K562 (cell line): ENCODE measurements around the gene GRHPR. TPM values are rescaled to one million over a fixed set of nuclear protein-coding genes. Genes with fewer than 3 reads are reported as not detected.

Experiments
- ATAC-seq: fragments of 200-7000 bp; cut with Tn5 transposase; 3 replicates; pipeline ENCODE4 v1.9.1; 2020; ENCODE audit warnings: moderate library complexity
- BruUV-seq: library from RNA; stranded (reverse); fragments of 400-500 nt; replicated peaks from 2 replicates; lab custom pipeline; 2021; lab: Mats Ljungman, UMichigan
- CTCF ChIA-PET: fragments of 300-600 bp; formaldehyde crosslinking; extraction: SDS; loops from one replicate; lab custom pipeline; 2021; ENCODE audit warnings: low intra/inter-chr PET ratio; lab: Yijun Ruan, JAX
- POLR2A ChIA-PET: fragments of 300-600, 350-650 bp; sonication (Branson Sonifier 250); formaldehyde crosslinking; extraction: SDS; loops from one replicate; lab custom pipeline; 2021; ENCODE audit warnings: antibody characterized with exemption, inconsistent platforms; lab: Yijun Ruan, JAX
- DNase-seq, 4 experiments: peaks; one replicate each; pipeline versions ENCODE4 v3.0.0 to v3.0.0-alpha.2; 2011 to 2018; ENCODE audit warnings: low spot score in 3 of 4, mixed read lengths in 3 of 4; ENCODE audit errors: extremely low read depth in 1 of 4
- FAIRE-seq: peaks from 2 replicates; lab custom pipeline; 2011; peaks lifted over from hg19 to GRCh38; lab: Jason Lieb, UNC
- H2AFZ ChIP-seq: 2 replicates; pipeline ENCODE4 v1.6.0; 2011; ENCODE audit warnings: low read depth, low read length, control low read depth, inconsistent platforms
- H3K27ac ChIP-seq: fragments of 200-600 bp; 3 replicates; pipeline ENCODE4 v1.8.0; 2011; ENCODE audit warnings: low read depth, mild to moderate bottlenecking, control low read depth, inconsistent platforms, low read length, moderate library complexity, mixed read lengths; ENCODE audit errors: extremely low read depth
- H3K27me3 ChIP-seq, 2 experiments: fragments of 300-600 bp in 1 of 2; 2 replicates in 1 of 2; 3 replicates in 1 of 2; pipeline versions ENCODE4 v1.6.0 to v1.8.0; 2011; ENCODE audit warnings: inconsistent platforms in 2 of 2, low read length in 2 of 2, mild to moderate bottlenecking in 1 of 2, mixed read lengths in 1 of 2, moderate library complexity in 1 of 2; ENCODE audit not compliant: control insufficient read depth in 2 of 2, insufficient read depth in 2 of 2
- H3K36me3 ChIP-seq: fragments of 300-600 bp; 3 replicates; pipeline ENCODE4 v1.8.0; 2011; ENCODE audit warnings: mild to moderate bottlenecking, low read length, inconsistent platforms; ENCODE audit not compliant: control insufficient read depth, insufficient read depth
- H3K4me1 ChIP-seq, 2 experiments: fragments of 200-600 bp in 1 of 2; replicated peaks in 1 of 2; 2 replicates in 1 of 2; 3 replicates in 1 of 2; pipeline versions ENCODE4 v1.5.1 to v1.8.0; 2011; ENCODE audit warnings: inconsistent platforms in 2 of 2, low read length in 2 of 2, mild to moderate bottlenecking in 1 of 2, mixed read lengths in 1 of 2, moderate library complexity in 1 of 2; ENCODE audit not compliant: control insufficient read depth in 2 of 2, insufficient read depth in 2 of 2
- H3K4me2 ChIP-seq: 2 replicates; pipeline ENCODE4 v1.6.1; 2011; ENCODE audit warnings: low read length, control low read depth, inconsistent platforms, mixed read lengths; ENCODE audit not compliant: insufficient read depth
- H3K4me3 ChIP-seq: fragments of 200-600 bp; sonication (generic), shearing (Covaris generic); 2 replicates; pipeline ENCODE4 v1.5.1; 2016; ENCODE audit warnings: control low read depth, inconsistent platforms
- H3K79me2 ChIP-seq: fragments of 200-600 bp; 3 replicates; pipeline ENCODE4 v1.8.0; 2011; ENCODE audit warnings: low read length, inconsistent platforms; ENCODE audit not compliant: control insufficient read depth, insufficient read depth
- H3K9ac ChIP-seq, 2 experiments: 2 replicates each; pipeline versions ENCODE4 v1.6.0 to v1.6.1; 2011; ENCODE audit warnings: low read depth in 2 of 2, low read length in 2 of 2, control low read depth in 1 of 2, inconsistent platforms in 1 of 2, mild to moderate bottlenecking in 1 of 2, mixed read lengths in 1 of 2; ENCODE audit not compliant: insufficient read depth in 1 of 2
- H3K9me1 ChIP-seq: one replicate; pipeline ENCODE4 v1.6.0; 2011; ENCODE audit warnings: inconsistent platforms, mild to moderate bottlenecking, low read length, moderate library complexity; ENCODE audit not compliant: control insufficient read depth, insufficient read depth
- H3K9me3 ChIP-seq: replicated peaks from 2 replicates; pipeline ENCODE4 v1.5.1; 2011; ENCODE audit warnings: low read depth, low read length, inconsistent platforms; ENCODE audit not compliant: control insufficient read depth, insufficient read depth
- H4K20me1 ChIP-seq: replicated peaks from 2 replicates; pipeline ENCODE4 v1.6.1; 2011; ENCODE audit warnings: low read length, inconsistent platforms, mixed read lengths; ENCODE audit not compliant: control insufficient read depth, insufficient read depth
- ATF1 ChIP-seq, 2 experiments: fragments of 450-650 bp in 1 of 2; IDR thresholded peaks; 2 replicates each; pipeline ENCODE4 v1.6.1; 2016; ENCODE audit warnings: missing compliant biosample characterization in 1 of 2, missing genetic modification characterization in 1 of 2
- HDAC2 ChIP-seq: fragments of 450-650 bp; IDR thresholded peaks from 2 replicates; pipeline ENCODE4 v1.6.1; 2016; ENCODE audit warnings: mild to moderate bottlenecking
- KLF1 ChIP-seq: fragments of 450-650 bp; IDR thresholded peaks from 2 replicates; pipeline ENCODE4 v1.6.1; 2016; ENCODE audit warnings: missing genetic modification characterization, missing compliant biosample characterization
- NR3C1 ChIP-seq: sonication (generic); formaldehyde crosslinking; IDR thresholded peaks from 2 replicates; pipeline ENCODE4 v1.8.1; 2022; ENCODE audit warnings: missing genetic modification reagents
- PCBP1 ChIP-seq: fragments of 200-400 bp; formaldehyde crosslinking; IDR thresholded peaks from 2 replicates; pipeline ENCODE4 v1.6.1; 2018; ENCODE audit warnings: mild to moderate bottlenecking, low read depth, low read length; ENCODE audit not compliant: poor library complexity, severe bottlenecking
- SREBF1 ChIP-seq: fragments of 150-350 bp; IDR thresholded peaks from 2 replicates; pipeline ENCODE4 v1.6.1; 2014; ENCODE audit warnings: antibody characterized with exemption, low read depth, low read length, borderline replicate concordance
- XRCC5 ChIP-seq: fragments of 200-400 bp; formaldehyde crosslinking; IDR thresholded peaks from 2 replicates; pipeline ENCODE4 v1.6.1; 2017; ENCODE audit warnings: low read depth, mild to moderate bottlenecking, low read length
- ZBED1 ChIP-seq: IDR thresholded peaks from 2 replicates; pipeline ENCODE4 v1.6.1; 2014
- ZNF785 ChIP-seq: fragments of 250-450 bp; sonication (Bioruptor Pico); IDR thresholded peaks from 2 replicates; pipeline ENCODE4 v1.4.0; 2020; ENCODE audit warnings: mild to moderate bottlenecking
- WGBS: fragments of 100-300 bp; shearing (Covaris generic); methylation state at CpG from one replicate; pipeline ENCODE4 v1.1.6; 2016; ENCODE audit warnings: low coverage, mixed read lengths; ENCODE audit not compliant: insufficient coverage; ENCODE audit errors: missing lambda C conversion rate; 5-methylcytosine and 5-hydroxymethylcytosine counted together
- in situ Hi-C: fragments of 300-500 bp; cut with MboI; formaldehyde crosslinking; loops from 4 replicates; pipeline ENCODE4 v1.15.0; 2018; ENCODE audit warnings: inconsistent platforms, mixed read lengths
- intact Hi-C: fragments of 100-400 bp; cut with micrococcal nuclease; formaldehyde crosslinking; loops from 2 replicates; pipeline ENCODE4 v1.14.2; 2022
- polyA plus RNA-seq, 8 experiments: library from polyadenylated mRNA; depleted of rRNA in 4 of 8; stranded (reverse) in 5 of 8; unstranded in 3 of 8; fragments of >200 nt; fragmentation: Nextera tagmentation in 2 of 8; fragmentation: Illumina TruSeq in 1 of 8; extraction: Ambion mirVana in 2 of 8; extraction: Trizol in 1 of 8; gene quantifications; 2 replicates each; pipeline versions ENCODE4 v1.2.1 to v1.2.3, GENCODE V29; 2011 to 2014; ENCODE audit warnings: inconsistent platforms in 1 of 8, missing spikeins in 1 of 8
- total RNA-seq, 7 experiments: library from RNA; depleted of rRNA in 6 of 7; stranded (reverse); fragments of >200 nt in 6 of 7; fragmentation: Illumina TruSeq in 2 of 7; extraction: Trizol in 2 of 7; gene quantifications; 2 replicates each; pipeline versions ENCODE4 v1.2.1 to v1.2.3, GENCODE V29; 2011 to 2021; ENCODE audit warnings: low replicate concordance in 1 of 7
- TF ChIP-seq, protein P1 (sequence below), 2 experiments: IDR thresholded peaks; 2 replicates each; pipeline ENCODE4 v1.6.1; 2012; ENCODE audit warnings: improper control_type of control experiment in 2 of 2, low read depth in 2 of 2, low read length in 2 of 2, borderline replicate concordance in 1 of 2
- TF ChIP-seq, protein P2 (sequence below): fragments of 250-450 bp; sonication (Bioruptor Pico); IDR thresholded peaks from 2 replicates; pipeline ENCODE4 v1.5.0; 2021; ENCODE audit warnings: mild to moderate bottlenecking, moderate library complexity
- TF ChIP-seq, protein P3 (sequence below): fragments of 250-450 bp; sonication (Bioruptor Pico); IDR thresholded peaks from 2 replicates; pipeline ENCODE4 v1.5.1; 2021; ENCODE audit warnings: mild to moderate bottlenecking

GRHPR gene
- total and polyA plus RNA-seq, 9 of the 15 experiments (the other 6 are each of a cell fraction or from before 2014, with no cell fraction given), result 38.9 to 144 (median 120) TPM

DNA sequence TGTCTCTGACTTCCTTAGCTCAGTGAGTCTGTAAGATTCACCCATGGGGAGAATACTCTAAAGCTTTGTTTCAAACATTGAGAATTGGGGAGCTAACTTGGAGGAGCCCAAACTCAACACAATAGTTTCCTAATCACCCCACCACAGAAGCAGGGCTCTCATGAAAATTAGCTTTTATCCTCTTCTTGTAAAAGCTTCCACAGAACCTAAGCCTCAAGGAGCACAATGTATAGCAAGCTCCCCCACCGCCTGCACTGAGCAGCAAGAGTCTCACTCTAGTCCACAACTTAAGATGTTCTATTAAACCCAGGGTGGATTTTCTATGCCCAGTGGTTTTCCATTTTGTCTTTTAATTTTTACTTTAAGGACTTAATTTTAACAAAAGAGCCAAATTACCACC is 48.9 kb upstream of the GRHPR start:
- Histone ChIP-seq H3K27me3 (peaks cover 4 to 17% of the 10 kb centered on the region in 2 experiments; a peak in 3 of 5 replicates), H3K9ac (no peak overlapping the region), H3K4me2 (no peak overlapping the region), H3K9me1 (no peaks in the 10 kb centered on the region), H3K4me3 (no peak overlapping the region), H3K36me3 (no peaks in the 10 kb centered on the region), H3K27ac (no peak overlapping the region), H3K79me2 (no peaks in the 10 kb centered on the region), H4K20me1 (no peaks in the 10 kb centered on the region), H3K9me3 (no peaks in the 10 kb centered on the region), H3K4me1 (peaks cover 5% of the 10 kb centered on the region in 2 experiments; a peak in 3 of 5 replicates), H2AFZ (no peak overlapping the region)
- no TSS peak for BruUV-seq
- no peak for DNase-seq
- POLR2A ChIA-PET, result interaction anchor here (0.7 to 1.3 kb wide), 2 partner anchors 63 to 294 kb away, joined by 3 to 5 read pairs; no protein-coding TSS in a partner anchor
- 39% methylated on average over 1 of the region's 1 CpG for WGBS
- in situ Hi-C loops, result no loop called here
- CTCF ChIA-PET, result no interaction called here
- no peak for ATAC-seq
- intact Hi-C loops, result no loop called here
- no peak for FAIRE-seq
- no peak for TF ChIP-seq HDAC2
- TF ChIP-seq, protein P1, sequence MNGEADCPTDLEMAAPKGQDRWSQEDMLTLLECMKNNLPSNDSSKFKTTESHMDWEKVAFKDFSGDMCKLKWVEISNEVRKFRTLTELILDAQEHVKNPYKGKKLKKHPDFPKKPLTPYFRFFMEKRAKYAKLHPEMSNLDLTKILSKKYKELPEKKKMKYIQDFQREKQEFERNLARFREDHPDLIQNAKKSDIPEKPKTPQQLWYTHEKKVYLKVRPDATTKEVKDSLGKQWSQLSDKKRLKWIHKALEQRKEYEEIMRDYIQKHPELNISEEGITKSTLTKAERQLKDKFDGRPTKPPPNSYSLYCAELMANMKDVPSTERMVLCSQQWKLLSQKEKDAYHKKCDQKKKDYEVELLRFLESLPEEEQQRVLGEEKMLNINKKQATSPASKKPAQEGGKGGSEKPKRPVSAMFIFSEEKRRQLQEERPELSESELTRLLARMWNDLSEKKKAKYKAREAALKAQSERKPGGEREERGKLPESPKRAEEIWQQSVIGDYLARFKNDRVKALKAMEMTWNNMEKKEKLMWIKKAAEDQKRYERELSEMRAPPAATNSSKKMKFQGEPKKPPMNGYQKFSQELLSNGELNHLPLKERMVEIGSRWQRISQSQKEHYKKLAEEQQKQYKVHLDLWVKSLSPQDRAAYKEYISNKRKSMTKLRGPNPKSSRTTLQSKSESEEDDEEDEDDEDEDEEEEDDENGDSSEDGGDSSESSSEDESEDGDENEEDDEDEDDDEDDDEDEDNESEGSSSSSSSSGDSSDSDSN (IDR thresholded peaks at IDR 0.05; ENCODE audit: borderline replicate concordance in 1 of 2, low read depth in 2 of 2, low read length in 2 of 2), result no peak
- no peak for TF ChIP-seq PCBP1
- TF ChIP-seq KLF1 (tag), result no peak
- TF ChIP-seq, protein P2, sequence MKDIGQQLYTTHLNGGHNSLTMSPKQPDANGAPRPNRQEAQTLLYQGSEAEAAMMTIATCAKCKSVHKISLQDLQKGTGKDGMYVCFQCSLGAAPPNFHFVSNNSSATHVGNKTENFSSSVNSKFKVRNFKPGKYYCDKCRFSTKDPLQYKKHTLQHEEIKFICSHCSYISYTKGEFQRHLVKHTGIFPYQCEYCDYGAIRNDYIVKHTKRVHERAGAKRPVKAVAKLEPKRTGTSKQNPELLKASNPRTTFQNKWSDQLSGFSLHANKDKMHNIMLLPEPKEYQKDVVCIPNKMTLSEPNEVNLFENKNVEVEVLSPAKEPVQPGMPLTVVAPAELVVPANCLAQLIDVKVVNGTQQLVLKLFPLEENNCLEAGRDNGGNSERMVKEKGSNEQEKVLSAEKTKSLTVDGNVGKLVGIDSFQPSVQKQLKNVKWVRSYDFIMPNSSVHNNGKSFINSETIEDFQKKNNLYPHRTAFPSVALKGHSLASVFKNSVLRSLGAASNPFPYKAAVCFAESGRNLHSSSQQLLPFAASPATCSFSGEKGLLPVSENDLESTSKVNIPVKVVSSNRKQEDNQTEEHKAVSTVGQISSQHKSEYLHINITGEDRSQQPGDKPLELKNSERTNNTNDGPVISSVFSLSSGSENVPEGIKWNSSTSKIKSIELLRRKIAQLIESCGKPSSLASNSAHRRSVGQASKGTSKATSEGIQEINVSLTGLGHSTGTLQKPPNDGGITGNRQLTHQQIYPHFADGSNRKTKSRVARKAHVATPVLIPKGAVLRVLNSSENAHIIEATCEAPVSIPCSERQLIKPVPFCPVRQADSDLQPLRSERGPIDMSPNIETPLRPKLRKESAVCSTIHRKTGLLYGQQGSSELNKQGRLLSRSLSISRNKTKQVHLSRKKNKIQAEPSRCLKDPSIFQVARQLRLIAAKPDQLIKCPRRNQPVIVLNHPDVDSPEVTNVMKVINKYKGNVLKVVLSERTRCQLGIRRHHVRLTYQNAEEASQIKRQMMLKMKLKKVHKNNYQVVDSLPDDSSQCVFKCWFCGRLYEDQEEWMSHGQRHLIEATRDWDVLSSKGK (CRISPR knock-in tag), result no peak
- TF ChIP-seq SREBF1, result no peak
- no peak for TF ChIP-seq ZNF785 (CRISPR knock-in tag)
- no peak for TF ChIP-seq NR3C1
- no peak for TF ChIP-seq ZBED1
- TF ChIP-seq XRCC5, result no peak
- no peak for TF ChIP-seq ATF1 (CRISPR knock-in tag; IDR thresholded peaks at IDR 0.05)
- no peak for TF ChIP-seq ATF1 (tag; IDR thresholded peaks at IDR 0.05)
- TF ChIP-seq, protein P3, sequence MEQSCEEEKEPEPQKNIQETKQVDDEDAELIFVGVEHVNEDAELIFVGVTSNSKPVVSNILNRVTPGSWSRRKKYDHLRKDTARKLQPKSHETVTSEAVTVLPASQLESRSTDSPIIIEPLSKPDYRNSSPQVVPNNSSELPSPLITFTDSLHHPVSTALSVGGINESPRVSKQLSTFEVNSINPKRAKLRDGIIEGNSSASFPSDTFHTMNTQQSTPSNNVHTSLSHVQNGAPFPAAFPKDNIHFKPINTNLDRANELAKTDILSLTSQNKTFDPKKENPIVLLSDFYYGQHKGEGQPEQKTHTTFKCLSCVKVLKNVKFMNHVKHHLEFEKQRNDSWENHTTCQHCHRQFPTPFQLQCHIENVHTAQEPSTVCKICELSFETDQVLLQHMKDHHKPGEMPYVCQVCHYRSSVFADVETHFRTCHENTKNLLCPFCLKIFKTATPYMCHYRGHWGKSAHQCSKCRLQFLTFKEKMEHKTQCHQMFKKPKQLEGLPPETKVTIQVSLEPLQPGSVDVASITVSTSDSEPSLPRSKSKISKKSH (CRISPR knock-in tag), result no peak
